BLaER1 (cell line): ENCODE measurements around the gene PITPNM3.

Experiments
- H3K27ac ChIP-seq: shearing (Covaris generic); formaldehyde crosslinking; 2 replicates; pipeline ENCODE4 v1.8.1; 2022
- H3K27me3 ChIP-seq: shearing (Covaris generic); formaldehyde crosslinking; 2 replicates; pipeline ENCODE4 v1.8.1; 2022
- H3K36me3 ChIP-seq: shearing (Covaris generic); formaldehyde crosslinking; 2 replicates; pipeline ENCODE4 v1.8.1; 2022
- H3K4me1 ChIP-seq: shearing (Covaris generic); formaldehyde crosslinking; 2 replicates; pipeline ENCODE4 v1.8.1; 2022
- H3K4me2 ChIP-seq: shearing (Covaris generic); formaldehyde crosslinking; 2 replicates; pipeline ENCODE4 v1.8.1; 2022
- H3K4me3 ChIP-seq: shearing (Covaris generic); formaldehyde crosslinking; 2 replicates; pipeline ENCODE4 v1.8.1; 2022
- H3K9ac ChIP-seq: shearing (Covaris generic); formaldehyde crosslinking; 2 replicates; pipeline ENCODE4 v1.8.1; 2022
- H3K9me3 ChIP-seq: shearing (Covaris generic); formaldehyde crosslinking; 2 replicates; pipeline ENCODE4 v1.8.1; 2022
- H4K20me1 ChIP-seq: shearing (Covaris generic); formaldehyde crosslinking; 2 replicates; pipeline ENCODE4 v1.8.1; 2022
- Cebpa-rat ChIP-seq: shearing (Covaris generic); IDR thresholded peaks from 2 replicates; pipeline ENCODE4 v1.8.1; 2022

Gene PITPNM3

GRCh38 chr17:6450926-6451832 is 105.2 kb downstream of the PITPNM3 start:
- no peak overlapping the region for H3K27ac ChIP-seq
- peak overlapping the region; percentile 47 for H3K4me2 ChIP-seq
- peaks cover 73% of the 10 kb centered on the region for H3K4me1 ChIP-seq
- H4K20me1 ChIP-seq: peaks cover 22% of the 10 kb centered on the region; the same call in 1 of the 2 replicates
- no peaks in the 10 kb centered on the region for H3K9me3 ChIP-seq
- no peak for TF ChIP-seq Cebpa-rat
- H3K27me3 ChIP-seq: no peaks in the 10 kb centered on the region
- no peak overlapping the region for H3K9ac ChIP-seq
- H3K4me3 ChIP-seq: no peak overlapping the region
- H3K36me3 ChIP-seq: peaks cover 45% of the 10 kb centered on the region

- peak overlapping the region; percentile 31; the same call in 1 of the 2 replicates for H3K4me2 ChIP-seq
- no peak for TF ChIP-seq Cebpa-rat
- no peak overlapping the region for H3K27ac ChIP-seq
- H3K4me3 ChIP-seq: no peak overlapping the region
- peaks cover 56% of the 10 kb centered on the region for H3K36me3 ChIP-seq
- peaks cover 22% of the 10 kb centered on the region; the same call in 1 of the 2 replicates for H4K20me1 ChIP-seq
- no peak overlapping the region for H3K9ac ChIP-seq
- H3K27me3 ChIP-seq: no peaks in the 10 kb centered on the region
- no peaks in the 10 kb centered on the region for H3K9me3 ChIP-seq
- H3K4me1 ChIP-seq: peaks cover 75% of the 10 kb centered on the region
These were observed 107.0 kb downstream of the PITPNM3 start for GRCh38 chr17:6449307-6449706.

- no peak for TF ChIP-seq Cebpa-rat
- no peaks in the 10 kb centered on the region for H3K9me3 ChIP-seq
- H4K20me1 ChIP-seq: peaks cover 22% of the 10 kb centered on the region; the same call in 1 of the 2 replicates
- H3K4me3 ChIP-seq: no peak overlapping the region
- no peak overlapping the region for H3K4me2 ChIP-seq
- H3K27ac ChIP-seq: no peak overlapping the region
- peaks cover 56% of the 10 kb centered on the region for H3K36me3 ChIP-seq
- H3K4me1 ChIP-seq: peaks cover 72% of the 10 kb centered on the region
- no peak overlapping the region for H3K9ac ChIP-seq
- no peaks in the 10 kb centered on the region for H3K27me3 ChIP-seq
These were observed 107.9 kb downstream of the PITPNM3 start for GRCh38 chr17:6448473-6448872.

- no peak overlapping the region for H3K27ac ChIP-seq
- TF ChIP-seq Cebpa-rat: no peak
- H4K20me1 ChIP-seq: peaks cover 21% of the 10 kb centered on the region; the same call in 1 of the 2 replicates
- H3K36me3 ChIP-seq: peaks cover 56% of the 10 kb centered on the region
- H3K9ac ChIP-seq: no peak overlapping the region
- no peaks in the 10 kb centered on the region for H3K9me3 ChIP-seq
- H3K4me2 ChIP-seq: no peak overlapping the region
- peaks cover 58% of the 10 kb centered on the region for H3K4me1 ChIP-seq
- H3K4me3 ChIP-seq: no peak overlapping the region
- H3K27me3 ChIP-seq: no peaks in the 10 kb centered on the region
These were observed 109.7 kb downstream of the PITPNM3 start for GRCh38 chr17:6446516-6447100.

- Histone ChIP-seq H3K27me3 (no peaks in the 10 kb centered on the region), H3K4me3 (peak overlapping the region; percentile 70), H3K36me3 (peaks cover 47% of the 10 kb centered on the region), H3K4me1 (peaks cover 40% of the 10 kb centered on the region), H3K4me2 (peak overlapping the region; percentile 96), H3K27ac (peak overlapping the region; percentile 62; the same call in 1 of the 2 replicates), H3K9ac (peak overlapping the region; percentile 76), H3K9me3 (no peaks in the 10 kb centered on the region), H4K20me1 (peaks cover 9% of the 10 kb centered on the region; the same call in 1 of the 2 replicates)
- no peak for TF ChIP-seq Cebpa-rat
These were observed 111.6 kb downstream of the PITPNM3 start for GRCh38 chr17:6444571-6445335.

GRCh38 chr17:6443692-6444570 is 112.4 kb downstream of the PITPNM3 start, which contains the start of gene PIMREG:
Gene PIMREG (plus strand): TSS chr17:6444455. CDS start chr17:6445111, 656 bp downstream.
- H3K4me3 ChIP-seq: peak within 1 kb of the TSS; percentile 70
- H3K27me3 ChIP-seq: no peaks in the 10 kb centered on the region
- no peak for TF ChIP-seq Cebpa-rat
- peak within 1 kb of the TSS; percentile 92 for H3K27ac ChIP-seq
- 0 out of 2 replicates have a peak, but pooled peaks cover under 1% of the 10 kb centered on the region for H4K20me1 ChIP-seq
- H3K4me1 ChIP-seq: peaks cover 33% of the 10 kb centered on the region
- peak within 1 kb of the TSS; percentile 83 for H3K9ac ChIP-seq
- peak within 1 kb of the TSS; percentile 96 for H3K4me2 ChIP-seq
- H3K36me3 ChIP-seq: peaks cover 39% of the 10 kb centered on the region
- H3K9me3 ChIP-seq: no peaks in the 10 kb centered on the region

- Histone ChIP-seq H4K20me1 (no peaks in the 10 kb centered on the region), H3K4me2 (peak overlapping the region; percentile 96; the same call in 1 of the 2 replicates), H3K9me3 (no peaks in the 10 kb centered on the region), H3K4me3 (no peak overlapping the region), H3K27me3 (no peaks in the 10 kb centered on the region), H3K36me3 (peaks cover 27% of the 10 kb centered on the region), H3K9ac (no peak overlapping the region), H3K4me1 (peaks cover 33% of the 10 kb centered on the region), H3K27ac (no peak overlapping the region)
- TF ChIP-seq Cebpa-rat: no peak
These were observed 113.6 kb downstream of the PITPNM3 start for GRCh38 chr17:6442775-6443174.

GRCh38 chr17:6439951-6440350 is 116.4 kb downstream of the PITPNM3 start:
- Histone ChIP-seq H3K9ac (no peak overlapping the region), H4K20me1 (no peaks in the 10 kb centered on the region), H3K4me3 (no peak overlapping the region), H3K4me2 (no peak overlapping the region), H3K27me3 (no peaks in the 10 kb centered on the region), H3K9me3 (no peaks in the 10 kb centered on the region), H3K4me1 (peaks cover 16% of the 10 kb centered on the region), H3K27ac (no peak overlapping the region), H3K36me3 (no peaks in the 10 kb centered on the region; the same call in 1 of the 2 replicates)
- TF ChIP-seq Cebpa-rat: no peak
